H9 (cell line): ENCODE data around the gene PLEKHM3. TPM values are rescaled to one million over a fixed set of nuclear protein-coding genes. Genes with fewer than 3 reads are reported as not detected.

Source experiments
- DNase-seq: peaks from one replicate; pipeline ENCODE4 v3.0.0-alpha.2; 2017
- H2AFZ ChIP-seq: one replicate; pipeline ENCODE4 v1.6.1; 2013; ENCODE audit warnings: mild to moderate bottlenecking, low read length, control low read depth, moderate library complexity
- H2AK5ac ChIP-seq: 2 replicates; pipeline ENCODE4 v1.6.1; 2013; ENCODE audit warnings: low read length, control low read depth, mixed read lengths; ENCODE audit not compliant: insufficient read length
- H2BK120ac ChIP-seq: one replicate; pipeline ENCODE4 v1.6.1; 2013; ENCODE audit warnings: low read depth, mild to moderate bottlenecking, low read length, control low read depth, inconsistent platforms; ENCODE audit not compliant: poor library complexity, severe bottlenecking
- H2BK12ac ChIP-seq: 2 replicates; pipeline ENCODE4 v1.6.1; 2013; ENCODE audit warnings: low read length, control low read depth, mixed read lengths, low read depth; ENCODE audit not compliant: insufficient read length
- H2BK15ac ChIP-seq: 2 replicates; pipeline ENCODE4 v1.6.1; 2013; ENCODE audit warnings: low read depth, low read length, control low read depth
- H2BK20ac ChIP-seq: one replicate; pipeline ENCODE4 v1.6.1; 2013; ENCODE audit warnings: low read depth, mild to moderate bottlenecking, low read length, control low read depth, inconsistent platforms; ENCODE audit not compliant: poor library complexity, severe bottlenecking
- H2BK5ac ChIP-seq: 2 replicates; pipeline ENCODE4 v1.6.1; 2013; ENCODE audit warnings: low read length, control low read depth, mixed read lengths; ENCODE audit not compliant: insufficient read length
- H3K14ac ChIP-seq: 2 replicates; pipeline ENCODE4 v1.6.1; 2013; ENCODE audit warnings: low read length, control low read depth; ENCODE audit not compliant: insufficient read depth
- H3K18ac ChIP-seq: 2 replicates; pipeline ENCODE4 v1.6.1; 2013; ENCODE audit warnings: low read depth, mild to moderate bottlenecking, mixed read lengths, low read length, control low read depth; ENCODE audit not compliant: insufficient read length
- H3K23ac ChIP-seq: 2 replicates; pipeline ENCODE4 v1.6.1; 2013; ENCODE audit warnings: low read length, control low read depth, mixed read lengths, low read depth; ENCODE audit not compliant: insufficient read length
- H3K23me2 ChIP-seq: 2 replicates; pipeline ENCODE4 v1.6.1; 2013; ENCODE audit warnings: low read depth, mild to moderate bottlenecking, mixed read lengths, low read length, control low read depth; ENCODE audit not compliant: insufficient read length, poor library complexity, severe bottlenecking
- H3K27ac ChIP-seq: 2 replicates; pipeline ENCODE4 v1.5.1; 2013; ENCODE audit warnings: low read length, control low read depth, mixed read lengths, low read depth; ENCODE audit not compliant: insufficient read length
- H3K27me3 ChIP-seq: 2 replicates; pipeline ENCODE4 v1.6.1; 2013; ENCODE audit warnings: low read length, control low read depth, inconsistent platforms; ENCODE audit not compliant: insufficient read depth
- H3K4ac ChIP-seq: 2 replicates; pipeline ENCODE4 v1.6.1; 2013; ENCODE audit warnings: low read depth, mild to moderate bottlenecking, control low read depth, inconsistent platforms, low read length, moderate library complexity
- H3K4me1 ChIP-seq: 2 replicates; pipeline ENCODE4 v1.6.1; 2013; ENCODE audit warnings: low read length, control low read depth, inconsistent platforms; ENCODE audit not compliant: insufficient read depth
- H3K4me2 ChIP-seq: 2 replicates; pipeline ENCODE4 v1.6.1; 2013; ENCODE audit warnings: low read length, control low read depth, mixed read lengths; ENCODE audit not compliant: insufficient read length, insufficient read depth
- H3K56ac ChIP-seq: 2 replicates; pipeline ENCODE4 v1.6.1; 2013; ENCODE audit warnings: low read depth, mild to moderate bottlenecking, mixed read lengths, low read length, control low read depth; ENCODE audit not compliant: insufficient read length
- H3K79me1 ChIP-seq: 2 replicates; pipeline ENCODE4 v1.6.1; 2013; ENCODE audit warnings: low read depth, mild to moderate bottlenecking, moderate library complexity, low read length, control low read depth, inconsistent platforms; ENCODE audit not compliant: insufficient read depth, poor library complexity, severe bottlenecking
- H3K79me2 ChIP-seq: 2 replicates; pipeline ENCODE4 v1.6.1; 2013; ENCODE audit warnings: low read length, control low read depth, inconsistent platforms; ENCODE audit not compliant: insufficient read depth
- H3K9ac ChIP-seq: 2 replicates; pipeline ENCODE4 v1.6.1; 2013; ENCODE audit warnings: low read length, control low read depth, mixed read lengths; ENCODE audit not compliant: insufficient read length; ENCODE audit errors: extremely low read depth
- H3K9me3 ChIP-seq: one replicate; pipeline ENCODE4 v1.6.1; 2013; ENCODE audit warnings: low read depth, low read length, inconsistent platforms; ENCODE audit not compliant: control insufficient read depth
- H3T11ph ChIP-seq: one replicate; pipeline ENCODE4 v1.6.1; 2013; ENCODE audit warnings: mild to moderate bottlenecking, low read length, control low read depth, inconsistent platforms
- H4K20me1 ChIP-seq: one replicate; pipeline ENCODE4 v1.6.1; 2013; ENCODE audit not compliant: control insufficient read depth, insufficient read length, insufficient read depth
- H4K5ac ChIP-seq: 2 replicates; pipeline ENCODE4 v1.6.1; 2013; ENCODE audit warnings: low read depth, mild to moderate bottlenecking, mixed read lengths, low read length, control low read depth; ENCODE audit not compliant: insufficient read length
- H4K8ac ChIP-seq: replicated peaks from 2 replicates; pipeline ENCODE4 v1.6.1; 2013; ENCODE audit warnings: low read length, control low read depth, mixed read lengths, low read depth; ENCODE audit not compliant: insufficient read length
- H4K91ac ChIP-seq: 2 replicates; pipeline ENCODE4 v1.6.1; 2013; ENCODE audit warnings: low read depth, mild to moderate bottlenecking, moderate library complexity, mixed read lengths, low read length, control low read depth; ENCODE audit not compliant: insufficient read length
- H3K27ac Mint-ChIP-seq, 3 experiments: 2 replicates in 2 of 3; 3 replicates in 1 of 3; pipeline ENCODE4 v1.8.0; 2020 to 2021; ENCODE audit warnings: mixed read lengths in 3 of 3, mild to moderate bottlenecking in 1 of 3, moderate library complexity in 1 of 3
- H3K27me3 Mint-ChIP-seq: 2 replicates; pipeline ENCODE4 v1.8.0; 2021; ENCODE audit warnings: low read depth, mild to moderate bottlenecking, moderate library complexity, mixed read lengths
- H3K36me3 Mint-ChIP-seq, 3 experiments: 2 replicates in 2 of 3; 3 replicates in 1 of 3; pipeline ENCODE4 v1.8.0; 2020 to 2021; ENCODE audit warnings: low read depth in 3 of 3, mixed read lengths in 3 of 3; ENCODE audit not compliant: insufficient read depth in 1 of 3
- H3K4me1 Mint-ChIP-seq, 2 experiments: 2 replicates each; pipeline ENCODE4 v1.8.0; 2020; ENCODE audit warnings: mixed read lengths in 2 of 2
- H3K4me3 Mint-ChIP-seq, 2 experiments: 2 replicates in 1 of 2; 3 replicates in 1 of 2; pipeline ENCODE4 v1.8.0; 2020 to 2021; ENCODE audit warnings: mild to moderate bottlenecking in 2 of 2, mixed read lengths in 2 of 2, moderate library complexity in 1 of 2
- H3K9me3 Mint-ChIP-seq, 2 experiments: 2 replicates in 1 of 2; 3 replicates in 1 of 2; pipeline ENCODE4 v1.8.0; 2020; ENCODE audit warnings: mild to moderate bottlenecking in 2 of 2, mixed read lengths in 2 of 2, moderate library complexity in 1 of 2
- CTCF ChIP-seq: fragments of 200-600 bp; sonication (generic); conservative IDR thresholded peaks from 3 replicates; pipeline ENCODE4 v1.8.0; 2021; ENCODE audit warnings: antibody characterized with exemption, mild to moderate bottlenecking
- WGBS: extraction: QIAGEN DNeasy Blood & Tissue Kit; methylation state at CpG from one replicate; pipeline ENCODE4 v1.1.7; 2013; ENCODE audit warnings: missing lambda C conversion rate, low lambda C conversion rate, mixed read lengths; ENCODE audit not compliant: insufficient read length; ENCODE audit errors: extremely low coverage; 5-methylcytosine and 5-hydroxymethylcytosine counted together
- total RNA-seq: library from RNA; stranded (reverse); gene quantifications from 2 replicates; pipeline ENCODE4 v1.2.1, GENCODE V29; 2021

PLEKHM3 gene
- total RNA-seq, 1 experiment from 2014 or later = 7.5 TPM

GRCh38 chr2:207978177-207978948 lies 47.0 kb downstream of the PLEKHM3 start:
- Histone ChIP-seq H3K79me1 (no peaks in the 10 kb centered on the region), H3T11ph (no peak overlapping the region), H3K4me2 (no peak overlapping the region), H3K14ac (no peak overlapping the region), H2BK120ac (no peak overlapping the region), H3K18ac (no peak overlapping the region), H4K91ac (no peak overlapping the region), H2AK5ac (no peak overlapping the region), H3K9me3 (no peaks in the 10 kb centered on the region), H3K79me2 (no peaks in the 10 kb centered on the region), H4K5ac (no peak overlapping the region), H4K8ac (no peak overlapping the region), H3K23me2 (no peaks in the 10 kb centered on the region), H3K56ac (no peak overlapping the region), H2BK5ac (no peak overlapping the region), H4K20me1 (no peaks in the 10 kb centered on the region), H3K4ac (no peak overlapping the region), H2BK15ac (no peak overlapping the region), H3K23ac (no peak overlapping the region), H2BK12ac (no peak overlapping the region), H3K27me3 (no peaks in the 10 kb centered on the region), H3K9ac (no peak overlapping the region), H2AFZ (no peak overlapping the region), H2BK20ac (no peak overlapping the region), H3K27ac (no peak overlapping the region), H3K4me1 (0 out of 2 replicates have a peak, but pooled peaks cover 3% of the 10 kb centered on the region)
- no peak for DNase-seq
- no peak overlapping the region for H3K4me3 Mint-ChIP-seq
- H3K27ac Mint-ChIP-seq = peak overlapping the region in 1 of 3 experiments; percentile 45; a peak in 2 of 7 replicates
- no peaks in the 10 kb centered on the region for H3K27me3 Mint-ChIP-seq
- H3K36me3 Mint-ChIP-seq = no peaks in the 10 kb centered on the region
- no peaks in the 10 kb centered on the region for H3K9me3 Mint-ChIP-seq
- no CpG with 5 or more reads among the region's 12 CpGs for WGBS
- peaks cover 7% of the 10 kb centered on the region in 2 experiments for H3K4me1 Mint-ChIP-seq
- no peak for TF ChIP-seq CTCF
